Skeletal muscle tissue (tissue), 4 donors: ENCODE data around the gene MDFIC. TPM values are rescaled to one million over a fixed set of nuclear protein-coding genes. Genes with fewer than 3 reads are reported as not detected.
A peak's percentile ranks its signal among the peaks of the same experiment; 100 is the strongest.
"Not testable (repeated sequence)": the region's sequence is repeated elsewhere in the genome, so short reads cannot be mapped to it uniquely, and the experiment has no call there.

Experiments used
- H3K27ac ChIP-seq: one replicate; pipeline ENCODE4 v1.7.0; 2013; ENCODE audit warnings: mild to moderate bottlenecking, low read depth, low read length, inconsistent platforms
- H3K27me3 ChIP-seq, 3 donors: one replicate each; pipeline ENCODE4 v1.7.0; 2013; ENCODE audit warnings: low read length in 3 of 3; ENCODE audit not compliant: control insufficient read depth in 3 of 3, insufficient read depth in 3 of 3
- H3K36me3 ChIP-seq, 3 donors: one replicate each; pipeline ENCODE4 v1.7.0; 2013; ENCODE audit warnings: low read length in 3 of 3; ENCODE audit not compliant: control insufficient read depth in 3 of 3, insufficient read depth in 3 of 3
- H3K4me1 ChIP-seq, 3 donors: one replicate each; pipeline ENCODE4 v1.7.0; 2013; ENCODE audit warnings: low read length in 3 of 3, mild to moderate bottlenecking in 3 of 3; ENCODE audit not compliant: control insufficient read depth in 3 of 3, insufficient read depth in 3 of 3
- H3K4me3 ChIP-seq, 3 donors: one replicate each; pipeline ENCODE4 v1.7.0; 2013; ENCODE audit warnings: low read length in 3 of 3
- H3K9ac ChIP-seq, 3 donors: one replicate each; pipeline ENCODE4 v1.7.0; 2013; ENCODE audit warnings: low read length in 3 of 3, mild to moderate bottlenecking in 3 of 3, moderate library complexity in 2 of 3, low read depth in 1 of 3
- H3K9me3 ChIP-seq, 3 donors: one replicate each; pipeline ENCODE4 v1.7.0; 2013; ENCODE audit warnings: low read length in 3 of 3; ENCODE audit not compliant: control insufficient read depth in 3 of 3
- total RNA-seq: library from RNA; depleted of rRNA; stranded (reverse); fragments of >200 nt; gene quantifications from one replicate; pipeline ENCODE4 v1.2.3, GENCODE V29; 2014
- donor health status: Osteomylitis.

Gene MDFIC, protein sequence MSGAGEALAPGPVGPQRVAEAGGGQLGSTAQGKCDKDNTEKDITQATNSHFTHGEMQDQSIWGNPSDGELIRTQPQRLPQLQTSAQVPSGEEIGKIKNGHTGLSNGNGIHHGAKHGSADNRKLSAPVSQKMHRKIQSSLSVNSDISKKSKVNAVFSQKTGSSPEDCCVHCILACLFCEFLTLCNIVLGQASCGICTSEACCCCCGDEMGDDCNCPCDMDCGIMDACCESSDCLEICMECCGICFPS
- 20.9 TPM for total RNA-seq

DNA sequence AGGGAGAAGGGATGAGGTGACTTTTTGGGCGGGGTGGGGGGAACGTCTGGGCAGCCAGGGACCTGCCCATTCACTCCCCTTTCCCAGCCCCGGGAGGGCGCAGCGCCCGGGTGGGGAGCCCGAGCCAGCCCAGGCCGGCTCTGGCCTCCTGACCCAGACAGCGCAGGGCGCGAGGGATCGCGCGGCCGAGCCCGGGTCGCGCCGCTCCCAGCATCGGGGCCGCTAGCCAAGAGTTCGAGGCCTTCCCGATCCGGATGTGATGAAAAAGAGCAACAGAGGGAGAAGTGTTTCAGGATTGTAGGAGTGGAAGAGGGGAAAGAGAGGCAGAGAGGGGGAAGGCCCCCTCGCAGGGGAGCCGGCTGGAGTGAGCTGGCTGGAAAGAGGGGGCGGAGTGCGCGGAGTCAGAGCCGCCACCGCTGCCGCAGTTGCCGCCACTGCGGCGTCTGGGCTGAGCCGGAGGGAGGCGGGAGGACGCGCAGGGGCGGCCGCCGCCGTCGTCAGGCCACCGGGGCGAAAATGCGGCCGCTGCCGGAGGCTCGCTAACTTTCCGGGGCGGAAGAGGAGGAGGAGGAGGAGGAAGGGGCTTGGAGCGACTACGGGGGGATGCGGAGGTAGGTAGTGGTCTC, at the start of gene MDFIC:
TSS of gene MDFIC (plus strand) at position 69 of the 626 bp plus-strand sequence. CDS start 940 bp downstream, outside the sequence.
- H3K9ac ChIP-seq: peak within 1 kb of the TSS; percentile 75 to 86 (median 84)
- H3K36me3 ChIP-seq: no peaks in the 10 kb centered on the region
- H3K27ac ChIP-seq: peak within 1 kb of the TSS; percentile 85
- peaks cover 0 to 4% (median 4%) of the 10 kb centered on the region in 3 donors for H3K4me1 ChIP-seq
- H3K27me3 ChIP-seq: no peaks in the 10 kb centered on the region
- peak within 1 kb of the TSS; percentile 79 to 89 (median 80) for H3K4me3 ChIP-seq
- H3K9me3 ChIP-seq: no peaks in the 10 kb centered on the region

- Histone ChIP-seq H3K9ac (no peak overlapping the region), H3K4me1 (no peaks in the 10 kb centered on the region), H3K27me3 (no peaks in the 10 kb centered on the region), H3K4me3 (no peak overlapping the region), H3K36me3 (no peaks in the 10 kb centered on the region), H3K9me3 (peaks cover 0 to 3% (median 0%) of the 10 kb centered on the region in 3 donors), H3K27ac (no peak overlapping the region)
Observed at GRCh38 chr7:114874170-114874569, 47.7 kb upstream of the MDFIC start.

GRCh38 chr7:114875186-114875585, 46.7 kb upstream of the MDFIC start:
- H3K4me3 ChIP-seq: no peak overlapping the region
- H3K27ac ChIP-seq: no peak overlapping the region
- no peaks in the 10 kb centered on the region for H3K4me1 ChIP-seq
- no peaks in the 10 kb centered on the region for H3K36me3 ChIP-seq
- H3K27me3 ChIP-seq: no peaks in the 10 kb centered on the region
- peaks cover 0 to 3% (median 0%) of the 10 kb centered on the region in 3 donors for H3K9me3 ChIP-seq
- no peak overlapping the region for H3K9ac ChIP-seq

GRCh38 chr7:114879554-114879953, 42.3 kb upstream of the MDFIC start:
- H3K4me1 ChIP-seq: no peaks in the 10 kb centered on the region
- no peak overlapping the region for H3K9ac ChIP-seq
- H3K36me3 ChIP-seq: no peaks in the 10 kb centered on the region
- peaks cover 0 to 3% (median 0%) of the 10 kb centered on the region in 3 donors for H3K9me3 ChIP-seq
- no peak overlapping the region for H3K27ac ChIP-seq
- H3K27me3 ChIP-seq: no peaks in the 10 kb centered on the region
- no peak overlapping the region for H3K4me3 ChIP-seq

GRCh38 chr7:114885836-114886235, 36.1 kb upstream of the MDFIC start:
- Histone ChIP-seq H3K36me3 (no peaks in the 10 kb centered on the region), H3K4me1 (no peaks in the 10 kb centered on the region), H3K4me3 (no peak overlapping the region), H3K9ac (no peak overlapping the region), H3K27ac (no peak overlapping the region), H3K9me3 (no peaks in the 10 kb centered on the region), H3K27me3 (no peaks in the 10 kb centered on the region)

DNA sequence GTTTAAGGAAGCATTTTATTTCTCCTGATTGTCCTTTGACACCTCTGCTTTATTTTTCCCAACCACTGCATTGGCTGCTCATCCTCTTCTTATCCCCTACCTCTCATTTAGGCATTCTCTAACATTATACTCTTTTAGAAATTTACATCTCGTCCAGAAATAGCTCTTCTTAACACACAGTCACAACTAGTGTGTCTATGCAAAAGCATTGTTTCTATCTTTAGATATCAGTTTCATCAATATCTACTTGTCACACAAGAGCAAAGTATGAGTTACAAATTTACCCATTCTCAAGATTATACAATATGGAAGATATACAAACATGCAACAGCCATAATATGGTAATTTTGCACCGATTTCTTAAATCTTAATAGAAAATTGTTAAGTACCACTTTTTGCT, 35.7 kb upstream of the MDFIC start:
- no peak overlapping the region for H3K9ac ChIP-seq
- no peaks in the 10 kb centered on the region for H3K27me3 ChIP-seq
- no peaks in the 10 kb centered on the region for H3K4me1 ChIP-seq
- no peaks in the 10 kb centered on the region for H3K9me3 ChIP-seq
- H3K4me3 ChIP-seq: no peak overlapping the region
- H3K36me3 ChIP-seq: no peaks in the 10 kb centered on the region
- H3K27ac ChIP-seq: no peak overlapping the region

DNA sequence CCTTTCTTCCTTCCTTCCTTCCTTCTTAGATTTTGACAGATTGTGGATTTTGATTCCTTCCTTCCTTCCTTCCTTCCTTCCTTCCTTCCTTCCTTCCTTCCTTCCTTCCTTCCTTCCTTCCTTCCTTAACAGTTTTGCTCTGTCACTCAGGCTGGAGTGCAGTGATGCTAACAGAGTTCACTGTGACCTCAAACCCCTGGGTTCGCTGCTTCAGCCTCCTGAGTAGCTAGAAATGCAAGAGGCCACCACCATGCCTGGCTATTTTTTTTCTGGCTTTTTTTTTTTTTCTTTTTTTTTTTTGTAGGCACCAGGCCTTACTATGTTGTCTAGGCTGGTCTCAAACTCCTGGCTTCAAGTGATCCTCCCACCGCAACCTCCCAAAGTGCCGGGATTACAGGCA, 32.8 kb upstream of the MDFIC start:
- H3K4me1 ChIP-seq, H3K9me3 ChIP-seq, H3K4me3 ChIP-seq, H3K27me3 ChIP-seq, H3K9ac ChIP-seq, H3K36me3 ChIP-seq, H3K27ac ChIP-seq: not testable (repeated sequence)

DNA sequence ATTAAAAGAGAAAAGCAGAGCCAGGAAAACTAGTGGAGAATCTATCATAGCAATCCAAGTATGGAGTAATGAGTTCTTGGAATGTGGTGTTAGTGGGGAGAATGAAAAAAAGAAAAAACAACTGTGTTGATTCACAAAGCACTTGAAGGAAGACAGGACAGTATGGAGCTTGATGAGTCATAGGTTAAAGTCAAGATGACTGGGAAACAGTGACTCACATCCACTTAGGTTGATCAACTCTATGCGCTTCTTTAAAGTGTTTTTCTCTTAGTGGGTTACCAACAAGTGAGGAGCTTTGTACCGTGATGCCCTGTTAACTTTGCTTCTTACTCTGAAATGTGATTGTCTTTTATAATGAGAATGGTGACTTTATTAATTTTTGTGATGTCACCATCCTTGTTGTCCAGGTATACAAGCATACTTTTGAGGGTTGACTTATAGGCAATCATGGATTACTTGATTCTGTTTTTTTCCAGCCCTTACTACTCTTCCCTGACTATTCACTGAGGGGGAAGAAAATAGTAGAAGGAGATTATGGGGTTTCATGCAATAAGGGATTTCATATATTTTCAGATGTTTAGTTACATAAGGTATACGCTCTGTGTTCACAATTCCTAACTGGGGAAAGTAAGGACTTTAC, 32.1 kb upstream of the MDFIC start:
- H3K36me3 ChIP-seq: no peaks in the 10 kb centered on the region
- no peaks in the 10 kb centered on the region for H3K4me1 ChIP-seq
- H3K4me3 ChIP-seq: no peak overlapping the region
- no peak overlapping the region for H3K9ac ChIP-seq
- H3K27ac ChIP-seq: no peak overlapping the region
- H3K9me3 ChIP-seq: no peaks in the 10 kb centered on the region
- H3K27me3 ChIP-seq: no peaks in the 10 kb centered on the region

- H3K27me3 ChIP-seq: no peaks in the 10 kb centered on the region
- no peak overlapping the region for H3K4me3 ChIP-seq
- no peaks in the 10 kb centered on the region for H3K36me3 ChIP-seq
- no peak overlapping the region for H3K9ac ChIP-seq
- no peaks in the 10 kb centered on the region for H3K4me1 ChIP-seq
- H3K9me3 ChIP-seq: no peaks in the 10 kb centered on the region
- no peak overlapping the region for H3K27ac ChIP-seq
Observed at GRCh38 chr7:114890561-114890960, 31.3 kb upstream of the MDFIC start.

DNA sequence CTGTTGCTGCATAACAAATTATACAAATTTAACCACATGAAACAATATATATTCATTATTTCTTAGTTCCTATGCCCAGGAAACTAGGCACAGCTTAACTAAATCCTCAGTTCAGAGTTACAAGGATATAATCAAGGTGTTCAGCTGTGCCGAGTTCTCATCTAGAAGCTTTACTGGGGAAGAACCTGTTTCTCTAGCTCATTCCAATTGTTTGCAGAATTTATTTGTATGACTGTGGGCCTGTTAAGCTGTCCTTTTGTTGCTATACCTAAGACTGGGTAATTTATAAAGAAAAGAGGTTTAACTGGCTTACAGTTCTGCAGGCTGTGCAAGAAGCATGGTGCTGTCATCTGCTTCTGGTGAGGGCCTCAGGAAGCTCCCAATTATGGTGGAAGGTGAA, 21.8 kb upstream of the MDFIC start:
- no peak overlapping the region for H3K9ac ChIP-seq
- no peaks in the 10 kb centered on the region for H3K36me3 ChIP-seq
- H3K4me1 ChIP-seq: no peaks in the 10 kb centered on the region
- H3K27ac ChIP-seq: no peak overlapping the region
- H3K4me3 ChIP-seq: no peak overlapping the region
- no peaks in the 10 kb centered on the region for H3K9me3 ChIP-seq
- H3K27me3 ChIP-seq: no peaks in the 10 kb centered on the region
